GM23338 (cell line): ENCODE data around the gene RNU6-9.

Source experiments
- CREB1 ChIP-seq: fragments of 250-450 bp; sonication (Bioruptor Pico); IDR thresholded peaks from 2 replicates; pipeline ENCODE4 v1.5.0; 2020; ENCODE audit warnings: low read depth, mild to moderate bottlenecking, moderate library complexity
- EZH2 ChIP-seq: fragments of 200-600 bp; sonication (generic); IDR thresholded peaks from one replicate; pipeline ENCODE4 v1.8.0; 2017; ENCODE audit warnings: antibody characterized with exemption, mild to moderate bottlenecking, low read depth; ENCODE audit not compliant: unreplicated experiment
- EZH2phosphoT487 ChIP-seq: fragments of 200-600 bp; sonication (generic); IDR thresholded peaks from one replicate; pipeline ENCODE4 v1.8.1; 2018; ENCODE audit warnings: antibody characterized with exemption; ENCODE audit not compliant: unreplicated experiment
- JUNB ChIP-seq: IDR thresholded peaks from one replicate; pipeline ENCODE4 v1.6.1; 2016; ENCODE audit warnings: antibody characterized with exemption; ENCODE audit not compliant: unreplicated experiment
- NANOG ChIP-seq: IDR thresholded peaks from 2 replicates; pipeline ENCODE4 v1.6.1; 2016; ENCODE audit warnings: antibody characterized with exemption, borderline replicate concordance
- POLR2AphosphoS5 ChIP-seq: IDR thresholded peaks from 2 replicates; pipeline ENCODE4 v1.6.1; 2016; ENCODE audit warnings: antibody characterized with exemption, low read depth
- STAT1 ChIP-seq: IDR thresholded peaks from one replicate; pipeline ENCODE4 v1.6.1; 2016; ENCODE audit warnings: antibody characterized with exemption; ENCODE audit not compliant: unreplicated experiment
- ZNF114 ChIP-seq: fragments of 250-450 bp; sonication (Bioruptor Pico); IDR thresholded peaks from 2 replicates; pipeline ENCODE4 v1.5.0; 2020; ENCODE audit warnings: mild to moderate bottlenecking, moderate library complexity
- ZNF331 ChIP-seq: fragments of 250-450 bp; sonication (Bioruptor Pico); IDR thresholded peaks from 2 replicates; pipeline ENCODE4 v1.5.0; 2020; ENCODE audit warnings: low read depth, mild to moderate bottlenecking, moderate library complexity
- TF ChIP-seq, protein P1 (sequence below), 2 experiments: fragments of 200-600 bp in 1 of 2; sonication (generic) in 1 of 2; conservative IDR thresholded peaks; 2 replicates each; pipeline versions ENCODE4 v1.5.1 to v1.6.1; 2016 to 2017; ENCODE audit warnings: antibody characterized with exemption in 2 of 2, low read depth in 2 of 2, mild to moderate bottlenecking in 2 of 2, moderate library complexity in 1 of 2
- TF ChIP-seq, protein P2 (sequence below): IDR thresholded peaks from one replicate; pipeline ENCODE4 v1.6.1; 2018; ENCODE audit warnings: antibody characterized with exemption; ENCODE audit not compliant: unreplicated experiment
- TF ChIP-seq, protein P3 (sequence below): IDR thresholded peaks from 2 replicates; pipeline ENCODE4 v1.6.1; 2016; ENCODE audit warnings: antibody characterized with exemption
- TF ChIP-seq, protein P4 (sequence below): fragments of 250-450 bp; sonication (Bioruptor Pico); IDR thresholded peaks from 2 replicates; pipeline ENCODE4 v1.5.0; 2020; ENCODE audit warnings: mild to moderate bottlenecking, moderate library complexity

DNA sequence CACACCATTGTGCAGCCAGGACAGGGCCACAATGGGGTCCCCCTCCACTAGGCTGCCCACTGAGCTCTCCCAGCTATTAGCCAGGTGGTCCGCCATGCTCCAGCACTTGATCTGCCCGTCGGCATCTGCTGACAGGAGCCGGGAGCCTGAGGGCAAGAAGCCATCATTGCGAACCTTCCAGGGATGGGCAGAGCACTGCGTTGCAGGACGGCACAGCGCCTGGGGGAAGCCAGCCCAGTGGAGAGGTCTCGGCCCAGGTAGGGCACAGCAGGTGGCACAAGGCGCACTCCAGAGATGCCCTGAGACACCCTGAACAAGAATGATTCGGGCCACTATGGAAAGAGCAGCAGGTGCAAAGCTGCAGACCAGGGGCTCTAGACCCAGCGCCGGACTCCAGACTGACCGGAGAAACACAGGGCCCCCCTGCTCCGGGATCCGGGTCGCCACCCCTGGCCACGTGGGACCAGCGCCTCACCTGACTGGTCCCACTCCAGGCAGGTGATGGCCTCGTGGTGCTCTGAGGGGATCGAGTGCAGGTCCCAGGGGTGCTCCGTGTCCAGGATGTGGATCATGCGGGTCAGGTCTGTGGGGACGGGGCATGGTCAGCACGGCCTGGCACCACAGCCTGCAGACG lies 3.5 kb upstream of the RNU6-9 start:
- TF ChIP-seq, protein P1, sequence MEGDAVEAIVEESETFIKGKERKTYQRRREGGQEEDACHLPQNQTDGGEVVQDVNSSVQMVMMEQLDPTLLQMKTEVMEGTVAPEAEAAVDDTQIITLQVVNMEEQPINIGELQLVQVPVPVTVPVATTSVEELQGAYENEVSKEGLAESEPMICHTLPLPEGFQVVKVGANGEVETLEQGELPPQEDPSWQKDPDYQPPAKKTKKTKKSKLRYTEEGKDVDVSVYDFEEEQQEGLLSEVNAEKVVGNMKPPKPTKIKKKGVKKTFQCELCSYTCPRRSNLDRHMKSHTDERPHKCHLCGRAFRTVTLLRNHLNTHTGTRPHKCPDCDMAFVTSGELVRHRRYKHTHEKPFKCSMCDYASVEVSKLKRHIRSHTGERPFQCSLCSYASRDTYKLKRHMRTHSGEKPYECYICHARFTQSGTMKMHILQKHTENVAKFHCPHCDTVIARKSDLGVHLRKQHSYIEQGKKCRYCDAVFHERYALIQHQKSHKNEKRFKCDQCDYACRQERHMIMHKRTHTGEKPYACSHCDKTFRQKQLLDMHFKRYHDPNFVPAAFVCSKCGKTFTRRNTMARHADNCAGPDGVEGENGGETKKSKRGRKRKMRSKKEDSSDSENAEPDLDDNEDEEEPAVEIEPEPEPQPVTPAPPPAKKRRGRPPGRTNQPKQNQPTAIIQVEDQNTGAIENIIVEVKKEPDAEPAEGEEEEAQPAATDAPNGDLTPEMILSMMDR (conservative IDR thresholded peaks at IDR 0.05; ENCODE audit: low read depth in 2 of 2) = no peak
- TF ChIP-seq POLR2AphosphoS5 = no peak
- no peak for TF ChIP-seq EZH2
- no peak for TF ChIP-seq EZH2phosphoT487
- TF ChIP-seq, protein P2, sequence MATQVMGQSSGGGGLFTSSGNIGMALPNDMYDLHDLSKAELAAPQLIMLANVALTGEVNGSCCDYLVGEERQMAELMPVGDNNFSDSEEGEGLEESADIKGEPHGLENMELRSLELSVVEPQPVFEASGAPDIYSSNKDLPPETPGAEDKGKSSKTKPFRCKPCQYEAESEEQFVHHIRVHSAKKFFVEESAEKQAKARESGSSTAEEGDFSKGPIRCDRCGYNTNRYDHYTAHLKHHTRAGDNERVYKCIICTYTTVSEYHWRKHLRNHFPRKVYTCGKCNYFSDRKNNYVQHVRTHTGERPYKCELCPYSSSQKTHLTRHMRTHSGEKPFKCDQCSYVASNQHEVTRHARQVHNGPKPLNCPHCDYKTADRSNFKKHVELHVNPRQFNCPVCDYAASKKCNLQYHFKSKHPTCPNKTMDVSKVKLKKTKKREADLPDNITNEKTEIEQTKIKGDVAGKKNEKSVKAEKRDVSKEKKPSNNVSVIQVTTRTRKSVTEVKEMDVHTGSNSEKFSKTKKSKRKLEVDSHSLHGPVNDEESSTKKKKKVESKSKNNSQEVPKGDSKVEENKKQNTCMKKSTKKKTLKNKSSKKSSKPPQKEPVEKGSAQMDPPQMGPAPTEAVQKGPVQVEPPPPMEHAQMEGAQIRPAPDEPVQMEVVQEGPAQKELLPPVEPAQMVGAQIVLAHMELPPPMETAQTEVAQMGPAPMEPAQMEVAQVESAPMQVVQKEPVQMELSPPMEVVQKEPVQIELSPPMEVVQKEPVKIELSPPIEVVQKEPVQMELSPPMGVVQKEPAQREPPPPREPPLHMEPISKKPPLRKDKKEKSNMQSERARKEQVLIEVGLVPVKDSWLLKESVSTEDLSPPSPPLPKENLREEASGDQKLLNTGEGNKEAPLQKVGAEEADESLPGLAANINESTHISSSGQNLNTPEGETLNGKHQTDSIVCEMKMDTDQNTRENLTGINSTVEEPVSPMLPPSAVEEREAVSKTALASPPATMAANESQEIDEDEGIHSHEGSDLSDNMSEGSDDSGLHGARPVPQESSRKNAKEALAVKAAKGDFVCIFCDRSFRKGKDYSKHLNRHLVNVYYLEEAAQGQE = no peak
- no peak for TF ChIP-seq JUNB
- TF ChIP-seq ZNF331 (CRISPR knock-in tag) = no peak
- no peak for TF ChIP-seq NANOG
- TF ChIP-seq, protein P3, sequence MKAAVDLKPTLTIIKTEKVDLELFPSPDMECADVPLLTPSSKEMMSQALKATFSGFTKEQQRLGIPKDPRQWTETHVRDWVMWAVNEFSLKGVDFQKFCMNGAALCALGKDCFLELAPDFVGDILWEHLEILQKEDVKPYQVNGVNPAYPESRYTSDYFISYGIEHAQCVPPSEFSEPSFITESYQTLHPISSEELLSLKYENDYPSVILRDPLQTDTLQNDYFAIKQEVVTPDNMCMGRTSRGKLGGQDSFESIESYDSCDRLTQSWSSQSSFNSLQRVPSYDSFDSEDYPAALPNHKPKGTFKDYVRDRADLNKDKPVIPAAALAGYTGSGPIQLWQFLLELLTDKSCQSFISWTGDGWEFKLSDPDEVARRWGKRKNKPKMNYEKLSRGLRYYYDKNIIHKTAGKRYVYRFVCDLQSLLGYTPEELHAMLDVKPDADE = no peak
- TF ChIP-seq ZNF114 (CRISPR knock-in tag) = no peak
- TF ChIP-seq CREB1 (CRISPR knock-in tag) = no peak
- TF ChIP-seq STAT1 = no peak
- TF ChIP-seq, protein P4, sequence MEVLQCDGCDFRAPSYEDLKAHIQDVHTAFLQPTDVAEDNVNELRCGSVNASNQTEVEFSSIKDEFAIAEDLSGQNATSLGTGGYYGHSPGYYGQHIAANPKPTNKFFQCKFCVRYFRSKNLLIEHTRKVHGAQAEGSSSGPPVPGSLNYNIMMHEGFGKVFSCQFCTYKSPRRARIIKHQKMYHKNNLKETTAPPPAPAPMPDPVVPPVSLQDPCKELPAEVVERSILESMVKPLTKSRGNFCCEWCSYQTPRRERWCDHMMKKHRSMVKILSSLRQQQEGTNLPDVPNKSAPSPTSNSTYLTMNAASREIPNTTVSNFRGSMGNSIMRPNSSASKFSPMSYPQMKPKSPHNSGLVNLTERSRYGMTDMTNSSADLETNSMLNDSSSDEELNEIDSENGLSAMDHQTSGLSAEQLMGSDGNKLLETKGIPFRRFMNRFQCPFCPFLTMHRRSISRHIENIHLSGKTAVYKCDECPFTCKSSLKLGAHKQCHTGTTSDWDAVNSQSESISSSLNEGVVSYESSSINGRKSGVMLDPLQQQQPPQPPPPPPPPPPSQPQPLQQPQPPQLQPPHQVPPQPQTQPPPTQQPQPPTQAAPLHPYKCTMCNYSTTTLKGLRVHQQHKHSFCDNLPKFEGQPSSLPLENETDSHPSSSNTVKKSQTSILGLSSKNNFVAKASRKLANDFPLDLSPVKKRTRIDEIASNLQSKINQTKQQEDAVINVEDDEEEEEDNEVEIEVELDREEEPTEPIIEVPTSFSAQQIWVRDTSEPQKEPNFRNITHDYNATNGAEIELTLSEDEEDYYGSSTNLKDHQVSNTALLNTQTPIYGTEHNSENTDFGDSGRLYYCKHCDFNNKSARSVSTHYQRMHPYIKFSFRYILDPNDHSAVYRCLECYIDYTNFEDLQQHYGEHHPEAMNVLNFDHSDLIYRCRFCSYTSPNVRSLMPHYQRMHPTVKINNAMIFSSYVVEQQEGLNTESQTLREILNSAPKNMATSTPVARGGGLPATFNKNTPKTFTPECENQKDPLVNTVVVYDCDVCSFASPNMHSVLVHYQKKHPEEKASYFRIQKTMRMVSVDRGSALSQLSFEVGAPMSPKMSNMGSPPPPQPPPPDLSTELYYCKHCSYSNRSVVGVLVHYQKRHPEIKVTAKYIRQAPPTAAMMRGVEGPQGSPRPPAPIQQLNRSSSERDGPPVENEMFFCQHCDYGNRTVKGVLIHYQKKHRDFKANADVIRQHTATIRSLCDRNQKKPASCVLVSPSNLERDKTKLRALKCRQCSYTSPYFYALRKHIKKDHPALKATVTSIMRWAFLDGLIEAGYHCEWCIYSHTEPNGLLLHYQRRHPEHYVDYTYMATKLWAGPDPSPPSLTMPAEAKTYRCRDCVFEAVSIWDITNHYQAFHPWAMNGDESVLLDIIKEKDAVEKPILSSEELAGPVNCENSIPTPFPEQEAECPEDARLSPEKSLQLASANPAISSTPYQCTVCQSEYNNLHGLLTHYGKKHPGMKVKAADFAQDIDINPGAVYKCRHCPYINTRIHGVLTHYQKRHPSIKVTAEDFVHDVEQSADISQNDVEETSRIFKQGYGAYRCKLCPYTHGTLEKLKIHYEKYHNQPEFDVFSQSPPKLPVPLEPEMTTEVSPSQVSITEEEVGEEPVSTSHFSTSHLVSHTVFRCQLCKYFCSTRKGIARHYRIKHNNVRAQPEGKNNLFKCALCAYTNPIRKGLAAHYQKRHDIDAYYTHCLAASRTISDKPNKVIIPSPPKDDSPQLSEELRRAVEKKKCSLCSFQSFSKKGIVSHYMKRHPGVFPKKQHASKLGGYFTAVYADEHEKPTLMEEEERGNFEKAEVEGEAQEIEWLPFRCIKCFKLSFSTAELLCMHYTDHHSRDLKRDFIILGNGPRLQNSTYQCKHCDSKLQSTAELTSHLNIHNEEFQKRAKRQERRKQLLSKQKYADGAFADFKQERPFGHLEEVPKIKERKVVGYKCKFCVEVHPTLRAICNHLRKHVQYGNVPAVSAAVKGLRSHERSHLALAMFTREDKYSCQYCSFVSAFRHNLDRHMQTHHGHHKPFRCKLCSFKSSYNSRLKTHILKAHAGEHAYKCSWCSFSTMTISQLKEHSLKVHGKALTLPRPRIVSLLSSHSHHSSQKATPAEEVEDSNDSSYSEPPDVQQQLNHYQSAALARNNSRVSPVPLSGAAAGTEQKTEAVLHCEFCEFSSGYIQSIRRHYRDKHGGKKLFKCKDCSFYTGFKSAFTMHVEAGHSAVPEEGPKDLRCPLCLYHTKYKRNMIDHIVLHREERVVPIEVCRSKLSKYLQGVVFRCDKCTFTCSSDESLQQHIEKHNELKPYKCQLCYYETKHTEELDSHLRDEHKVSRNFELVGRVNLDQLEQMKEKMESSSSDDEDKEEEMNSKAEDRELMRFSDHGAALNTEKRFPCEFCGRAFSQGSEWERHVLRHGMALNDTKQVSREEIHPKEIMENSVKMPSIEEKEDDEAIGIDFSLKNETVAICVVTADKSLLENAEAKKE (CRISPR knock-in tag) = no peak
